Neural crest cell (in vitro differentiated cells): ENCODE measurements around the gene RAB11FIP3. TPM values are rescaled to one million over a fixed set of nuclear protein-coding genes. Genes with fewer than 3 reads are reported as not detected.

Experiments used
- DNase-seq: peaks from one replicate; pipeline ENCODE4 v3.0.0; 2021; ENCODE audit warnings: low read depth, mixed read lengths, low spot score
- H3K27ac Mint-ChIP-seq: one replicate; pipeline ENCODE4 v1.8.0; 2021; ENCODE audit warnings: mild to moderate bottlenecking, mixed read lengths; ENCODE audit not compliant: unreplicated experiment
- H3K27me3 Mint-ChIP-seq: 2 replicates; pipeline ENCODE4 v1.8.0; 2021; ENCODE audit warnings: low read depth, mild to moderate bottlenecking, mixed read lengths
- H3K36me3 Mint-ChIP-seq: 2 replicates; pipeline ENCODE4 v1.8.0; 2021; ENCODE audit warnings: low read depth, mild to moderate bottlenecking, mixed read lengths
- H3K4me1 Mint-ChIP-seq: 2 replicates; pipeline ENCODE4 v1.8.0; 2021; ENCODE audit warnings: mixed read lengths
- H3K4me3 Mint-ChIP-seq: one replicate; pipeline ENCODE4 v1.8.0; 2021; ENCODE audit warnings: mild to moderate bottlenecking, mixed read lengths
- H3K9me3 Mint-ChIP-seq: 2 replicates; pipeline ENCODE4 v1.8.0; 2021; ENCODE audit warnings: mixed read lengths
- total RNA-seq: library from RNA; stranded (reverse); gene quantifications from 2 replicates; pipeline ENCODE4 v1.2.1, GENCODE V29; 2021
- TF ChIP-seq, protein P1 (sequence below): fragments of 200-600 bp; sonication (generic); conservative IDR thresholded peaks from 2 replicates; pipeline ENCODE4 v1.5.0; 2021; ENCODE audit warnings: antibody characterized with exemption, mild to moderate bottlenecking

The RAB11FIP3 gene
- total RNA-seq, 1 donor from 2014 or later, result 72.2 TPM

DNA sequence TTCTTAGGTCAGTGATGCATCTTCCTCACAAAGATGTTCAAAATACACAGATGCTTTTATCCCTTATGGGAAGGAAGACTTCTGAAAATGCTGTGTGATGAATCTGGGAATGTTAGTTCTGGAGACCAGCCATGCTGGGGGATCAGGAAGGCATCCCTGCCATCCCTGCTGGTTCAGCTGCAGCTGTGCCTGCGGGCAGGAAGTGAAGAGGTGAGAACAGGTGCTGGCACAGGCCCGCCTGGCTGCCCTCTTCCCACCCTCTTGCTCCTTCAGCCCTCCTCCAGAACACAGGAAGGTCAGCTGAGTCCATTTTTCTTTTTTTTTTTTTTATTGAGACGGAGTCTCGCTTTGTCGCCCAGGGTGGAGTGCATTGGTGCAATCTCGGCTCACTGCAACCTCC, 15.2 kb downstream of the RAB11FIP3 start:
- Mint-ChIP-seq H3K36me3 (peaks cover 5% of the 10 kb centered on the region), H3K4me3 (no peak overlapping the region), H3K9me3 (no peaks in the 10 kb centered on the region), H3K27me3 (no peaks in the 10 kb centered on the region), H3K27ac (no peak overlapping the region), H3K4me1 (peaks cover 25% of the 10 kb centered on the region)
- DNase-seq, result no peak
- TF ChIP-seq, protein P1, sequence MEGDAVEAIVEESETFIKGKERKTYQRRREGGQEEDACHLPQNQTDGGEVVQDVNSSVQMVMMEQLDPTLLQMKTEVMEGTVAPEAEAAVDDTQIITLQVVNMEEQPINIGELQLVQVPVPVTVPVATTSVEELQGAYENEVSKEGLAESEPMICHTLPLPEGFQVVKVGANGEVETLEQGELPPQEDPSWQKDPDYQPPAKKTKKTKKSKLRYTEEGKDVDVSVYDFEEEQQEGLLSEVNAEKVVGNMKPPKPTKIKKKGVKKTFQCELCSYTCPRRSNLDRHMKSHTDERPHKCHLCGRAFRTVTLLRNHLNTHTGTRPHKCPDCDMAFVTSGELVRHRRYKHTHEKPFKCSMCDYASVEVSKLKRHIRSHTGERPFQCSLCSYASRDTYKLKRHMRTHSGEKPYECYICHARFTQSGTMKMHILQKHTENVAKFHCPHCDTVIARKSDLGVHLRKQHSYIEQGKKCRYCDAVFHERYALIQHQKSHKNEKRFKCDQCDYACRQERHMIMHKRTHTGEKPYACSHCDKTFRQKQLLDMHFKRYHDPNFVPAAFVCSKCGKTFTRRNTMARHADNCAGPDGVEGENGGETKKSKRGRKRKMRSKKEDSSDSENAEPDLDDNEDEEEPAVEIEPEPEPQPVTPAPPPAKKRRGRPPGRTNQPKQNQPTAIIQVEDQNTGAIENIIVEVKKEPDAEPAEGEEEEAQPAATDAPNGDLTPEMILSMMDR, result no peak

DNA sequence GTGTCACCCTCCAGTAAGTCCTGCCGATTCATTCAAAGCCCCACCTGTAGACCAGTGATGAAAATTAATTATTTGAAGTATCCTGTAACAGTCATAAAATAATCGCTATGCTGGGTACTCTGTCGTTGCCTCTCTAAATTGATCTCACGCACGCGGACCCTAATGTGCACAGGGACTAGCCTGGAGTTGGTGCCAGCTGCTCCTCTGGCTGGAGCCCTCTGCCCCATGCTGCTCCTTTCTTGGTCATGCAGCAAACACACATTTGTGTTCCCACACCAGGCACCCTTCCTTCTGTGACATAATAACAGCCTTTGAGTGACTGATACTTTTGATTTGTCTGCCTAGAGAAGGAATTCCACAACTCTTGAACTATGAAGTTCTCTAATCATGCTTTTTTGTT, 16.0 kb downstream of the RAB11FIP3 start:
- Mint-ChIP-seq H3K27ac (no peak overlapping the region), H3K36me3 (peaks cover 5% of the 10 kb centered on the region), H3K4me3 (no peak overlapping the region), H3K27me3 (no peaks in the 10 kb centered on the region), H3K9me3 (no peaks in the 10 kb centered on the region), H3K4me1 (peaks cover 25% of the 10 kb centered on the region)
- DNase-seq, result no peak
- TF ChIP-seq, protein P1, result no peak

DNA sequence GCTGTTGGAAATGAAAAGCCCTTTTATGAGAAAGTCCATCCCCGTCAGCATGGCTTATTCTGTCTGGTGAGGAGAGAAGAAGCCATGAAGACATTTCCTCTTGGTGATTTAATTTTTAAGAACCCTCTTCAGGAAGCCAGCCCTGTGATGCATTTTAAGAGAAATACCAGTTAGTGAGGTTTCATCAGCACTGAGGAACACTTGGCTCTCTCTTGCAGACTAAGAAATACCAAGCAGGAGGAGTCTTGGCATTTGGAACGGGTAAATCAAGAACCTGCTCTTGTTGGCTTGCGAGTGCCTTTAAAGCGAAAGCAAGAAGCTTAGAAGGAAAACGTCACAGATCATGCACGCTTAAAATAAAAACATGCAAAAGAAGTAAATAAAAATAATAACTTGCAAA, 17.5 kb downstream of the RAB11FIP3 start:
- no peak overlapping the region for H3K4me3 Mint-ChIP-seq
- H3K27me3 Mint-ChIP-seq, result no peaks in the 10 kb centered on the region
- no peak for DNase-seq
- TF ChIP-seq, protein P1, result no peak
- no peaks in the 10 kb centered on the region for H3K9me3 Mint-ChIP-seq
- no peak overlapping the region for H3K27ac Mint-ChIP-seq
- peaks cover 5% of the 10 kb centered on the region for H3K36me3 Mint-ChIP-seq
- peaks cover 25% of the 10 kb centered on the region for H3K4me1 Mint-ChIP-seq

DNA sequence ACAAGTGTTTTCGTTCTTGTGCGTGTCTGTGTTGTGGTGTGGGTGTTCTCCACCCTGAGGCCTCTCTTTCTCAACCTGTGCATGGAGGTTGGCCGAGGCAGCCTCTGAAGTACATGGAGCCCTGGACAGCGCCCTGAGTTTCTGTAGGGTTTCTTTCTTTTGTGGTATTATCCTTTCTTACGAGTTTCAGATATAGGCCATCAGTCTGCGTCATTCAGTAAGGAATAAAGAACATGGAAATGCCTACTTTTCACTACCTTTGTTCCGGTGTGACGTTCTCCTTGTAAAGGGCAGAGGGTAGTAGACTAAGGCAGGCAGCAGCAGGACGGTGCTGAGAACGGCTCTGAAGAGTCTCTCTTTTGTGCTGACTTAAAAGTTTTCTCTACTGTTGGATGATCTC, 18.6 kb downstream of the RAB11FIP3 start:
- Mint-ChIP-seq H3K9me3 (no peaks in the 10 kb centered on the region), H3K27me3 (no peaks in the 10 kb centered on the region), H3K4me3 (no peak overlapping the region), H3K36me3 (peaks cover 5% of the 10 kb centered on the region), H3K4me1 (peaks cover 25% of the 10 kb centered on the region), H3K27ac (no peak overlapping the region)
- DNase-seq, result no peak
- TF ChIP-seq, protein P1, result no peak

DNA sequence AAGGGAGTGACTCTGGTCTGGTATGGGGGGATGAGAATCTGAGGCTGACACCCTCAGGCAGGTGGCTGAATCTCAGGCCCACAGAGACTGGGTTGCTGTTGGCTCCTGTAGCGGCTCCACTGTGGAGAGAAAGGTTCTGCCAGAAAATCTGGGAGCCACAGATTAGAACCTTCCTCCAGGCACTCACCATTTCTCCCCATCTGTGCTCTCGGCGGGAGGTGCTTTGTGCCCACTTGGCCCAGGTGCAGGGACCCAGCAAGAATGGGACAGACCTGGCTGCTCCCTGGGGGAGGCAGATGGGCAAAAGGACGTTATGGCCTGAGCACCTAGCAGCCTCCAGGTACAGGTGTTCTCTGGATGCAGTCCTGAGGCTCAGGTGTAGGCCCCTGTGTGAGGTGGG, 20.1 kb downstream of the RAB11FIP3 start:
- no peak for DNase-seq
- Mint-ChIP-seq H3K4me3 (no peak overlapping the region), H3K4me1 (peaks cover 26% of the 10 kb centered on the region), H3K27me3 (no peaks in the 10 kb centered on the region), H3K9me3 (no peaks in the 10 kb centered on the region), H3K27ac (no peak overlapping the region), H3K36me3 (peaks cover 2% of the 10 kb centered on the region)
- TF ChIP-seq, protein P1, result no peak

DNA sequence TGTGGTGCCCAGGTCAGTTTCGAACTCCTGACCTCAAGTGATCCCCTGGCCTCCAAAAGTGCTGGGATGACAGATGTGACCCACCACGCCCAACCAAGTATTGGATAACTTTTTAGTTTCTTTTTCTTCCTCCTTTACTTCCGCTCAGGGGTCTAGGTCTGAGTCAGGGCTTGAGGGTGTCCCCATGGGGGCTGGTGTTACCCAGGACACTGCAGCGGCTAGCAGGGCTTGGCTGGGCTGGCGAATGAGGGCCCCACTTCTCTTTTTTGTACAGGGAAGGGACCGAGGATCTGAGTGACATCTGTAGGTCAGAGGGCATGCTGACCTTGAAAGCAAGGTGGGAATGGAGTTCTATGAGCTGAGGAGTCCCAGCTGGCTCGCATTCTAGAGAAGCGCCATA, 24.9 kb downstream of the RAB11FIP3 start:
- Mint-ChIP-seq H3K27me3 (no peaks in the 10 kb centered on the region), H3K36me3 (no peaks in the 10 kb centered on the region), H3K27ac (no peak overlapping the region), H3K4me3 (no peak overlapping the region), H3K4me1 (peaks cover 9% of the 10 kb centered on the region), H3K9me3 (no peaks in the 10 kb centered on the region)
- TF ChIP-seq, protein P1, result no peak
- no peak for DNase-seq
